Activated effector memory CD4-positive, alpha-beta T cell treated with anti-CD3 and anti-CD28 coated beads, Interleukin-2, amount 50 U/mL, for 16 hours (primary cell): ENCODE data around the gene KRTAP12-4.
A peak's percentile ranks its signal among the peaks of the same experiment; 100 is the strongest.
"Not testable (repeated sequence)": the region's sequence is repeated elsewhere in the genome, so short reads cannot be mapped to it uniquely, and the experiment has no call there.

Experiments
- DNase-seq: peaks from one replicate; pipeline ENCODE4 v3.0.0-alpha.2; 2020

Gene KRTAP12-4

GRCh38 chr21:44653656-44654575 lies 543 bp downstream of the KRTAP12-4 start:
- DNase-seq: peak; percentile 75

DNA sequence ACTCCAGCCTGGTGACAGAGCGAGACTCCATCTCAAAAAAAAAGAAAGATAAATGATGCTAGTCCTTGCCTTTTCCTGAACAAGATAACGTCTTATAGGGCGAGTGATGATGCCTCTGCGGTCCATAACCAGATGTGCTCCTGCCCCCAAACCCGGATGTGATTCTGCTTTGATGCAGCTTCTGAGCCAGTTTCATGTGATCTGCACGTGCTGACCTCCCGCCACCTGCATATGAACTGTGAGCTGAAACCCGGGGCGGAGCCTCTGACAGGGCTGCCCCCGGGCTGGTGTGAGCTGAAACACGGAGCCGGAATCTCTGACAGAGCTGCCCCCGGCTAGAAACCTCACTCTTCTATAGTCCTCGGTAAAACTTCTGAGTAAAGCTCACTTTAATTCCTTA lies 1.3 kb downstream of the KRTAP12-4 start:
- peak; percentile 48 for DNase-seq

- no peak for DNase-seq
Observed at GRCh38 chr21:44650973-44651675, 3.3 kb downstream of the KRTAP12-4 start.

- no peak for DNase-seq
Observed at GRCh38 chr21:44650265-44650972, 4.0 kb downstream of the KRTAP12-4 start.

DNA sequence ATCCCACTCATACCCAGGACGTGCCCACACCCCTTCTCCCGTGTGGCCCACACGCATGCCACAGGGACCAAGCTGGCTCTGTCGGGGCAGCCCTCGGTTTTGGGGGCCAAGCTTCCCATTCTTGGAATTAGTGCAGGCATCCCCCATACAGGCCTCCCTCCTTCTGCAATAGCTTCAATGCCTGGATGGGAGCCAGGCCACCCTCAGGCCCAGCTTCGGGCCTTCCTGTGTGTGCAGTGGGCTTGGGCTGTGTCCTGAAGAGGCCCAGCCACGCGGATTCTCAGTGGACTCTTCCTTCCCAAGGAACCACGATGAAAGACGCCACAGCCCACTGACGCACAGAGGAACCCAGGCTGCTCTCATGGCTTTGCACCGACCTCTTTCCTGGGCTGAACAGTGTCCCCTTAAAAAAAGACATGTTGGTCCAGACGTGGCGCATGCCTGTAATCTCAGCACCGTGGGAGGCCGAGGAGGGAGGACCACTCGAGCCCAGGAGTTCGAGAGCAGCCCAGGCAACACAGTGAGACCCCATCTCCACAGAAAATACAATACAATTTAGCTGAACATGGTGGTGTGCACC lies 4.8 kb downstream of the KRTAP12-4 start:
- DNase-seq: no peak

GRCh38 chr21:44648557-44649311 lies 5.7 kb downstream of the KRTAP12-4 start:
- DNase-seq: no peak

- DNase-seq: no peak
Observed at GRCh38 chr21:44647222-44647552, 7.3 kb downstream of the KRTAP12-4 start.

DNA sequence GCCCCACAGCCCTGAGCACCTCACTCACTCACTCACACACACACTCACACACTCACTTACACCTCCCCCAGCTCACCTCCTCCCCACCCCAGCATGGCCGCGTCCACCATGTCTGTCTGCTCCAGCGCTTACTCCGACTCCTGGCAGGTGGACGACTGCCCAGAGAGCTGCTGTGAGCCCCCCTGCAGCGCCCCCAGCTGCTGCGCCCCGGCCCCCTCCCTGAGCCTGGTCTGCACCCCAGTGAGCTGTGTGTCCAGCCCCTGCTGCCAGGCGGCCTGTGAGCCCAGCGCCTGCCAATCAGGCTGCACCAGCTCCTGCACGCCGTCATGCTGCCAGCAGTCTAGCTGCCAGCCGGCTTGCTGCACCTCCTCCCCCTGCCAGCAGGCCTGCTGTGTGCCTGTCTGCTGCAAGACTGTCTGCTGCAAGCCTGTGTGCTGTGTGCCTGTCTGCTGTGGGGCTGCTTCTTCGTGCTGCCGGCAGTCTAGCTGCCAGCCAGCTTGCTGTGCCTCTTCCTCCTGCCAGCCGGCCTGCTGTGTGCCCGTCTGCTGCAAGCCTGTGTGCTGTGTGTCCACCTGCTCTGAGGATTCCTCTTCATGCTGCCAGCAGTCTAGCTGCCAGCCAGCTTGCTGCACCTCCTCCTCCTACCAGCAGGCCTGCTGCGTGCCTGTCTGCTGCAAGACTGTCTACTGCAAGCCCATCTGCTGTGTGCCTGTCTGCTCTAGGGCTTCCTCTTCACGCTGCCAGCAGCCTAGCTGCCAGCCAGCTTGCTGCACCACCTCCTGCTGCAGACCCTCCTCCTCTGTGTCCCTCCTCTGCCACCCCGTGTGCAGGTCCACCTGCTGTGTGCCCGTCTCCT lies 7.9 kb downstream of the KRTAP12-4 start, which contains the start of gene KRTAP10-11:
Gene KRTAP10-11, plus strand, starts transcription at position 49 of the 856 bp plus-strand sequence. Its CDS starts 45 bp downstream, at position 94.
- not testable (repeated sequence) for DNase-seq

- no peak for DNase-seq
Observed at GRCh38 chr21:44644878-44645277, 9.6 kb downstream of the KRTAP12-4 start.

GRCh38 chr21:44643741-44644310 lies 10.6 kb downstream of the KRTAP12-4 start:
- no peak for DNase-seq

DNA sequence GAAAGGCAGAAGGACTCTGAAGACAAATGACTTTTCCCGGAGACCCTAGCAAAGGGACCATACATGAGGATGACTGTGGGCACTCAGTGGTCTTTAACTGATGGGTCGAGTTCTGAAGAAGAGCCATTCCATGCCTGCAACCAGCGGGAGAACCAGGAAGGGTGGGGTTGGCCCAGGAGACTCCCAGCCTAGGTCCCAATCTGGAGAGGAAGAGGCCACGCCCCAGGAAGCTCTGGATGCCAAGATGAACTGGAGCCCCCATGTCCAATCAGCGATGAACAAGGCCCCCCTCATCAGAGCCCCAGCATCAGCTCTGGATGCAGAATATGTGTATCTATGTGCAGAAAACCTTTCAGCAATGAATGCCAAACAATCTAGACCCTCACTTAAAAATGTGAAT lies 13.7 kb downstream of the KRTAP12-4 start:
- DNase-seq: no peak

- DNase-seq: no peak
Observed at GRCh38 chr21:44639331-44639655, 15.2 kb downstream of the KRTAP12-4 start.

DNA sequence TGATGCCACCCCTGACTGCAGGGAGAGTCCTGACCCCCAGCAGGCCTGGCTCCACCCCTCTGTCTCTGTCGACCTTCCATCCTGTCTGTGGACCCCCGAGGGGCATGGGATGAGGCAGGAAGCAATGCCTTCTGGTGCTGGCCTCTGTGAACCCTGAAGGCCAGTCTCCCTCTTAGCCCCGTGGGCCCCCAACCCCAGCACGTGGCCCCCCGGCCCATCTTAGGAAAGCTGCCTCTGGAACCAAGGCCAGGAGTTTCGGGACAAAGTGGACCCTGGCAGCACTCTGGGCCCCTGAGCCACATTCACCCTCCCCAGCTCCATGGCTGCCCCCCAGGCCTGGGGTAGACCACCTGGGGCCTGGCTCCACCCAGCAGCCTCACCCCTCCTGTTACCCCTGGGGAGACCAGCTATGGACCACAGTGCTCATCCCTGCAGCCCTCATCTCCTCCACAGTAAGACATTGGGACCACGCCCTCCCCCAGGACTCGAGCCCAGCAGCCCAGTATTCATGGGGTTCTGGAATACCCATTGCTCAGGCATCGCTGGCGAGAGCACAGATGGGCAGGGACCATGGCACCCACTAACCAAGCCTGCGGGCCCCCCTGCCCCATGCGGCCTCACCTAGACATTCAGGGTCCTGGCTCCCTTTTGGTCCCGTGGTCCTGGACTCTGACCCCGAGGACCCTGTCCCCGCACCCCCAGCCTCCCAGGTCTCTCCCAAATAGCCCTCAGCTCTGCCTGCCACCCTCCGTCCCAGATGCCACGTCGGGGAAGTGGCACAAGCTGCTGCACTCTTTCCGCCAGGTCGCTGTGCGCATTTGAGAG lies 15.7 kb downstream of the KRTAP12-4 start:
- DNase-seq: not testable (repeated sequence)

DNA sequence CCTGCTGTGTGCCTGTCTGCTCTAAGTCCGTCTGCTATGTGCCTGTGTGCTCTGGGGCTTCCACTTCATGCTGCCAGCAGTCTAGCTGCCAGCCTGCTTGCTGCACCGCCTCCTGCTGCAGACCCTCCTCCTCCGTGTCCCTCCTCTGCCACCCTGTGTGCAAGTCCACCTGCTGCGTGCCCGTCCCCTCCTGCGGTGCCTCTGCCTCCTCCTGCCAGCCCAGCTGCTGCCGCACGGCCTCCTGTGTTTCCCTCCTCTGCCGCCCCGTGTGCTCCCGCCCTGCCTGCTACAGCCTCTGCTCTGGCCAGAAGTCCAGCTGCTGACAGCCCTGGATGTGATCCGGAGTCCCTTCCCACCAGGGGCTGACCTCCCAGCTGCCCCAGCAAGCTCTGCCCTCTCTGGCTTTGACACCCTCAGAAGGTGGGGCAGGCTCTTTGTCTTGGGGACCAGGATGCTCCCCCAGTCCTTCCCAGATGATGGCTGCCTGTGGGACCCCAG lies 16.6 kb downstream of the KRTAP12-4 start:
- DNase-seq: not testable (repeated sequence)

- DNase-seq: no peak
Observed at GRCh38 chr21:44637018-44637850, 17.2 kb downstream of the KRTAP12-4 start, which contains the start of gene KRTAP10-10. Gene KRTAP10-10, plus strand, starts transcription at chr21:44637356. Its CDS starts 62 bp downstream, at chr21:44637418.

DNA sequence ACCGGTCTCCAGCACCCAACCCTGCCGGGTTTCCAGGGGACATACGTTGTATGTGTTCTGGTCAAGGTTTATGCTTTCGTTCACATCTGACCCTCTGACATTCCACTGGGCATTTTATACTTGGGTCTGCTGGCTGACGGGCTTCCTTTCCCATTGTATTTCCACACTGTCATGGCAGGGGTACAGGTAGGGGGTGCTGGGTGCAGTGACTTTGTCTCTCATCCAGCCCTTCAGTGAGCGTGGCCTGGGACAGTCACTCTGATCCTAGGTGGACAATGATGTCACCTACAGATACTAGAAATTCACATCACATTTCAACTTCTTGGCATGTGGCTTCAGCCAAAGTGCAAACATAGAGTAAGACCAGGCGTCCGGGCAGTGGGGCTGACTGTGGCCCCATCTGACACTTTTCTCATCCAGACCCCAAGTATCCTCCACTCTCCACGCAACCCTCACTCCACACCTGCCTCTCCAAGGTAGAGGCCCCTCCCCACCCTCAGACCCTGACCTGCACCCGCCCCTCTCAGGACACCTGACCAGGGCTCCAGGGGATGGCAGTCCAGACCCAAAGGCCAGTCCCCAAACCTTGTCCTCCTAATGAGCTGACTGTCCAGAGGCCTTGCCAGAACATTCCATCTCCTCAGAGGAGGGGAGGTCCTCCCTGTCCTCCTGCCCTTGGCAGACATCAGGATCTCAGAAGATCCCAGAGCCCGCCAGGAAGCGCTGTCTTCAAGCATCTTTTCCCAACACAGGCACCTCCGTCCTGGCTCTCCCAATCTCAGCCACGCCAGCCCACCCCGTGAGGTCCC lies 18.0 kb downstream of the KRTAP12-4 start:
- DNase-seq: no peak

DNA sequence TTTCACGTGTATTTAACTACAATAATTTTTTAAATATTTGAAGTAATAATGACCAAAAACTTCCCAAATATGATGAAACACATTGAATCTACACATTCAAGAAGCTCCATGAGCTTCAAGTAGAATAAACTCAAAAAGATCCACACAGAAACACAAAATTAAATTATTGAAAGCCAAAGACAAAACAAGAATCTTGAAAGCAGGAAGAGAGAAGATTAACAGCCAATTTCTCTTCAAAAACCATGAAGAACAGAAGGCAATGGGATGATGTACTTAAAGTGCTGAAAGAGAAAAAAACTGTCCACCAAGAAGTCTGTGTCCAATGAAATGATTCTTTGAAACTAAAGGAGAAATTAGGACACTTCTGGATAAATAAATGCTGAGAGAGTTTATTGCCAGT lies 22.4 kb downstream of the KRTAP12-4 start:
- no peak for DNase-seq

GRCh38 chr21:44630440-44630839 lies 24.0 kb downstream of the KRTAP12-4 start:
- no peak for DNase-seq
